ENCODE results near the gene WFDC1.

GRCh38 chr16:84308120-84308519 lies 13.4 kb downstream of the WFDC1 start:
- peak in 4 of 7 experiments; percentile 17 to 35 (median 20) for TF ChIP-seq CTCF (IDR thresholded peaks at IDR 0.05)
- no peak for TF ChIP-seq POLR2A (IDR thresholded peaks at IDR 0.05)
